Measurements from ENCODE around the gene ABHD14A. TPM values are rescaled to one million over a fixed set of nuclear protein-coding genes. Genes with fewer than 3 reads are reported as not detected.

Gene ABHD14A
- polyA plus RNA-seq, 1 donor (not counting 4 experiments of a cell fraction or from before 2014, with no cell fraction given), result 6.9 TPM

DNA sequence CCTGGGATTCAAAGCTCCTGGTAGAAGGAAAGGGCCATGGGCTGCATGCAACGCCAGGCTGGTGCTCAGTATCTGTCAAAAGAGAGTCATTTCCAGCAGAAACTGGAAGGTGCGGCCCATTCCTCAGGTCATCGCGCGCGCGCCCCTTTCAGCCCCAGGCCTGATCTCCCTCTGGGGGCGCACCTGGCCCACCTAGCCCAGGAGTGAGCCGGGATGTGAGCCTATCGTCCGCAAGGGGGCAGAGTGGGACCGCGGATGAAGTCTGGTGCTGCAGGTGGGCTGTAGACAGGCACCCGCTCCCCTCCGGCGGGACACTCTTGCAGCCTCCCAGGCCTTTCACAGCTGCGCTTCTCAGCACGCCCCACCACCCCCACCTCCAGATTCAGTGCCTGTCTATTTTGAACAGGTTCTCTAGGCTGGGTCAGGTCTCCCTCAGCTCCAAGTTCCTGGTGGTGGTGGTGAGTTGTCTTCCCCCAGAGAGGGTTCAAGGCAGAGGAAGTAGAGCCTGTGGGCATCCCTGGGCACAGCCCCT lies 26.6 kb downstream of the ABHD14A start:
- TF ChIP-seq, protein P1, sequence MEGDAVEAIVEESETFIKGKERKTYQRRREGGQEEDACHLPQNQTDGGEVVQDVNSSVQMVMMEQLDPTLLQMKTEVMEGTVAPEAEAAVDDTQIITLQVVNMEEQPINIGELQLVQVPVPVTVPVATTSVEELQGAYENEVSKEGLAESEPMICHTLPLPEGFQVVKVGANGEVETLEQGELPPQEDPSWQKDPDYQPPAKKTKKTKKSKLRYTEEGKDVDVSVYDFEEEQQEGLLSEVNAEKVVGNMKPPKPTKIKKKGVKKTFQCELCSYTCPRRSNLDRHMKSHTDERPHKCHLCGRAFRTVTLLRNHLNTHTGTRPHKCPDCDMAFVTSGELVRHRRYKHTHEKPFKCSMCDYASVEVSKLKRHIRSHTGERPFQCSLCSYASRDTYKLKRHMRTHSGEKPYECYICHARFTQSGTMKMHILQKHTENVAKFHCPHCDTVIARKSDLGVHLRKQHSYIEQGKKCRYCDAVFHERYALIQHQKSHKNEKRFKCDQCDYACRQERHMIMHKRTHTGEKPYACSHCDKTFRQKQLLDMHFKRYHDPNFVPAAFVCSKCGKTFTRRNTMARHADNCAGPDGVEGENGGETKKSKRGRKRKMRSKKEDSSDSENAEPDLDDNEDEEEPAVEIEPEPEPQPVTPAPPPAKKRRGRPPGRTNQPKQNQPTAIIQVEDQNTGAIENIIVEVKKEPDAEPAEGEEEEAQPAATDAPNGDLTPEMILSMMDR (optimal IDR thresholded peaks at IDR 0.05 in 1 of 3, IDR thresholded peaks at IDR 0.05 in 1 of 3, conservative IDR thresholded peaks at IDR 0.05 in 1 of 3; ENCODE audit: extremely low read depth in 1 of 3, insufficient read depth in 2 of 3, low read length in 3 of 3), result peak in 2 of 3 experiments; percentile 88 to 95
- TF ChIP-seq EZH2 (IDR thresholded peaks at IDR 0.05; ENCODE audit: low read length), result no peak
- H3K36me3 ChIP-seq (ENCODE audit: control insufficient read depth in 2 of 2, extremely low read depth in 1 of 2, insufficient read depth in 2 of 2, low read length in 2 of 2), result no peaks in the 10 kb centered on the region
- H3K4me1 ChIP-seq (ENCODE audit: control insufficient read depth, extremely low read depth, insufficient read depth, low read length), result peaks cover 31% of the 10 kb centered on the region
- no peaks in the 10 kb centered on the region for H4K20me1 ChIP-seq (ENCODE audit: control insufficient read depth, extremely low read depth, insufficient read depth, low read length)
- no peak for DNase-seq (ENCODE audit: low read depth, low spot score)
- no peak overlapping the region for H3K4me3 ChIP-seq (ENCODE audit: control insufficient read depth in 2 of 3, extremely low read depth in 1 of 3, insufficient read depth in 2 of 3, low read depth in 1 of 3, low read length in 3 of 3)
- peak overlapping the region; percentile 13 for H3K4me2 ChIP-seq (ENCODE audit: control insufficient read depth, extremely low read depth, insufficient read depth, low read depth, low read length)
- no peak overlapping the region for H2AFZ ChIP-seq (ENCODE audit: control insufficient read depth, low read length)
- no peak overlapping the region for H3K27ac ChIP-seq (ENCODE audit: control insufficient read depth, insufficient read depth, low read length)
- H3K9me1 ChIP-seq (ENCODE audit: control insufficient read depth, extremely low read depth, insufficient read depth, low read length), result no peaks in the 10 kb centered on the region
- H3K9ac ChIP-seq (ENCODE audit: control insufficient read depth, extremely low read depth, insufficient read depth, low read length), result no peak overlapping the region
- no peaks in the 10 kb centered on the region for H3K9me3 ChIP-seq (ENCODE audit: control insufficient read depth, low read depth, low read length)
- H3K27me3 ChIP-seq (ENCODE audit: control insufficient read depth, extremely low read depth, insufficient read depth, low read length), result no peaks in the 10 kb centered on the region
- dilution Hi-C loops (cut with MboI; ENCODE audit: extremely low pct_ligation_motif_present, low sequenced_read_pairs), result no loop called here
- no peaks in the 10 kb centered on the region for H3K79me2 ChIP-seq (ENCODE audit: control insufficient read depth, insufficient read depth, low read length)
- peak; percentile 34 for FAIRE-seq

DNA sequence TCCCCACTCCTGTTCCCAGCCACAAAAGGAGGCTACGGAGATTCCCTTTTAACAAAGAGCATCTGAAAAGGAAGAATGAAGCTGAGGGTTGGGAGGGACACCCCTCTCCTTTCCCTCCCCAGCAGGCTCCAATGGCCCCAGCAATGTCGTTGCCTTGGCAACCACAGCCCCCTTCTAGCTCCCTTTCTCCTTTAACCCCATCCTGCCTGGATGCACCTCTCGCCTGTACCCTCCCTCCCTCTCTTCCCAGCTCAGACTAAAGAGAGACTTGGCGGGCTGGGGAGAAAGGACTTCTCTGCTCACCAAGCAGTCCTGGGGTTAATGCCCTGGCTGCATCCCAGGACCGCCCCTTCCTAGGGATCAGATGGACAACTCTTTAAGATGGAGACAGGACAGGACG lies 27.9 kb downstream of the ABHD14A start:
- dilution Hi-C loops (cut with MboI; ENCODE audit: extremely low pct_ligation_motif_present, low sequenced_read_pairs), result no loop called here
- no peak for FAIRE-seq
- H3K9me3 ChIP-seq (ENCODE audit: control insufficient read depth, low read depth, low read length), result no peaks in the 10 kb centered on the region

More for the DNA sequence above, 27.9 kb downstream of the ABHD14A start:
- Histone ChIP-seq H3K9me1 (ENCODE audit: control insufficient read depth, extremely low read depth, insufficient read depth, low read length) (no peaks in the 10 kb centered on the region), H2AFZ (ENCODE audit: control insufficient read depth, low read length) (no peak overlapping the region), H3K79me2 (ENCODE audit: control insufficient read depth, insufficient read depth, low read length) (no peaks in the 10 kb centered on the region), H3K4me2 (ENCODE audit: control insufficient read depth, extremely low read depth, insufficient read depth, low read depth, low read length) (no peak overlapping the region), H4K20me1 (ENCODE audit: control insufficient read depth, extremely low read depth, insufficient read depth, low read length) (no peaks in the 10 kb centered on the region), H3K4me3 (ENCODE audit: control insufficient read depth in 2 of 3, extremely low read depth in 1 of 3, insufficient read depth in 2 of 3, low read depth in 1 of 3, low read length in 3 of 3) (no peak overlapping the region), H3K4me1 (ENCODE audit: control insufficient read depth, extremely low read depth, insufficient read depth, low read length) (peaks cover 30% of the 10 kb centered on the region), H3K9ac (ENCODE audit: control insufficient read depth, extremely low read depth, insufficient read depth, low read length) (no peak overlapping the region), H3K27ac (ENCODE audit: control insufficient read depth, insufficient read depth, low read length) (no peak overlapping the region), H3K36me3 (ENCODE audit: control insufficient read depth in 2 of 2, extremely low read depth in 1 of 2, insufficient read depth in 2 of 2, low read length in 2 of 2) (no peaks in the 10 kb centered on the region), H3K27me3 (ENCODE audit: control insufficient read depth, extremely low read depth, insufficient read depth, low read length) (no peaks in the 10 kb centered on the region)
- no peak for DNase-seq (ENCODE audit: low read depth, low spot score)
- TF ChIP-seq, protein P1 (optimal IDR thresholded peaks at IDR 0.05 in 1 of 3, IDR thresholded peaks at IDR 0.05 in 1 of 3, conservative IDR thresholded peaks at IDR 0.05 in 1 of 3; ENCODE audit: extremely low read depth in 1 of 3, insufficient read depth in 2 of 3, low read length in 3 of 3), result no peak
- TF ChIP-seq EZH2 (IDR thresholded peaks at IDR 0.05; ENCODE audit: low read length), result no peak

Data from keratinocyte (primary cell).